Ureter (tissue), 1 donor: Measurements from ENCODE around the gene CCDC106. TPM values are rescaled to one million over a fixed set of nuclear protein-coding genes. Genes with fewer than 3 reads are reported as not detected.

Source experiments
- DNase-seq: peaks from one replicate; pipeline ENCODE4 v3.0.0-alpha.2; 2020; ENCODE audit warnings: low spot score
- total RNA-seq: library from RNA; stranded (reverse); gene quantifications from one replicate; pipeline ENCODE4 v1.2.4, GENCODE V29; 2023
- donor health status: DM: yes; HTN: yes; CAD: no.

The CCDC106 gene
- total RNA-seq, 1 donor from 2014 or later, result 12.3 TPM

DNA sequence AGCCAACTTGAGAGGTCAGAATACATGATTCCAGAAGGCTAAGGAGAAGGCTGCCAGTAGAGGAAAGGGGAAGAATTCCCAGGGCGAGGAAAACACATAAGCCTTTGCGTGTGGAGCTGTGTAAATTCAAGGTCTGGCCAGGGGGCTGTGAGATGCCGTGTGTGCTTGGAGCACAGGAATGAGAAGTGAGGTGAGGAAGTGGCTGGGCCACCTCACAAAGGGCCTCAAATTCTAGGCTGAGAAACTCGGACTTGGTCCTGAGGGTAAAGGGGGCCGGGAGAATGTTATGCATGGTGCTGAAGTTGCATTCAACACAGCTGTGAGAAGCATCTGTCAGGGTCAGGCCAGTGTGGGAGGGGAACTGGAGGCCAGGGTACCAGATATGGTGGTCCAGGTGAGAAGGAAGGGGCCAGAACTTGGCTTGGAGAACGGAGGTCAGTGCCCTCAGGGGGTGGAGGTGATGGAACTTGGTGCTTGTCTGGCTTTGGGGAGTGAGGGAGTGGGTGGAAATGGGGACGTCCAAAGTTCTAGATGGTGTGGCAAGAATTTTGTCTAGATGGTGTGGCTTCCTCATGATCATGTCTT lies 12.1 kb upstream of the CCDC106 start:
- DNase-seq, result no peak

GRCh38 chr19:55636723-55637122 lies 11.3 kb upstream of the CCDC106 start:
- DNase-seq, result no peak

- no peak for DNase-seq
These were observed 10.5 kb upstream of the CCDC106 start for GRCh38 chr19:55637534-55637933.

- no peak for DNase-seq
These were observed 9.1 kb upstream of the CCDC106 start for GRCh38 chr19:55638864-55639359.

DNA sequence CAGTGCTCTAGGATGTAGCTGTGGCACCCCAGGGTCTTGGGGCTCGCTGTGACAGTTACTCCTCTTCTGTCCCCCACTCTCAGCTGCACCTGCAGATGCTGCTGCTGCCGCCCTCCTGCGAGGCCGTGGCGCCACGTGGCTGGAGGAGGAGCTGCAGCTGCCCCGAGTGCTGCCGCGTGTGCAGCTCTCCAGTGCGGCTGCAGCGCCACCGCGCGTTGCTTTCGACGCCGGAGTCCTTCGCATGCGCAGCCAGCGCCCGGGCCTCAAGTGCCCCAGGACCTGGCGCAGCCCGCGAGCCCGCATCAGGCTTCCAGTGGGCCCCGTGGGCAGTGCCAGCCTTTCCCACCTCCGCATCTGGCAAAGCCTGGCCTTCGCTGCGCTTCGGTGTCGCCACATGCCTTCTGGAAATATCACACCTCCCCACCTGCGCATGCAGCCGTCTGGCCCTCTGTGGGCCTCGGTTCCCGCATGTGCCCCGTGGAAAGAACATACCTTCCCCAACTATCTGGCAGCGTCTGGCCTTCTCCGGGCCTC lies 7.9 kb upstream of the CCDC106 start:
- peak; percentile 65 for DNase-seq

- peak; percentile 76 for DNase-seq
These were observed 7.2 kb upstream of the CCDC106 start, which contains the start of gene ZNF580 for GRCh38 chr19:55640577-55641425. ZNF580 (plus strand) TSS chr19:55641002; CDS start chr19:55642509, 1,507 bp downstream.

GRCh38 chr19:55641426-55642152 lies 6.4 kb upstream of the CCDC106 start:
- no peak for DNase-seq

GRCh38 chr19:55642153-55643002 lies 5.6 kb upstream of the CCDC106 start:
- no peak for DNase-seq

DNA sequence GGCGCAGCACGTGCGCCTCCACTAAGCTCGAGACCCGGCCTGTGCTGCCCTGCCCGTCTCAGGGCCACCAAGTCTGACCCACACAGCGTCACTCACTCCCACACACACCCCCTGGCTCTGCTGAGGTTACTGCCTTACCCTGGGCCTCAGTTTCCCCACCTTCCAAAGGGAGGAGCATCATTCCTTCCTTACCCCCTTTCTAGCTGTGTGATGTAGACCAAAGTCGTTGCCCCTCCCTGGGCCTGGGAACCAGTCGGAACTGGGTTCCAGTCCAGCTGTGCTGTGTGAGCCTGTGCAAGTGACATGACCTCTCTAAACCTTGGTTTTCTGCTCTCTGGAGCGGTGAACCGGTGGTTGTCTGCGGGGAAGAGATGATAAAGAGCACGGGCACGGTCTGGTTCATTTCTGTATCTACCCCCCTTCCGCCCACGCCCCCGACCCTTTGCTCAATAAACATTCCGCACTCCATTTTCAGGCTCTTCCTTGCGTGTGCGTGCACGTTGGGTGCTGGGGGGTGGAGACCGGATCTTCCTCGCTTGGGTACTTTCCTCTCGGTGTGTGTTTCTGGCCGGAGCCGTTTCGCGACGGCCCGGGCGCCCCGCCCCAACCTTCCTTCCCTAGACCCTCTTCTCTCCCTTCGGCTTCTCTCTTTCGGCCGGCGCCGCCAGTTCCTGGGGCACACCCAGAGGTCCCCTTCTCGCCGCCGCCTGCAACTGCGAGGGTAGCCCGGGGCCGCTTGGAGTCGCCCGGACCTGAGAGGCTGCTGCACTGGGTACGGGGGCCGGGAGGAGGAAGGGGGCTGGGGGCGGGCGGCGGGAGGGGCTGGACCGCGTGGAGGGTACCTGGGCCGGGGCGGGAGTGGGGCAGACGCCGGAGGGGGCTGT lies 4.8 kb upstream of the CCDC106 start, which contains the start of gene ZNF581:
TSS of gene ZNF581 (plus strand) at position 647 of the 884 bp plus-strand sequence. CDS start 923 bp downstream, outside the sequence.
- peak; percentile 86 for DNase-seq

DNA sequence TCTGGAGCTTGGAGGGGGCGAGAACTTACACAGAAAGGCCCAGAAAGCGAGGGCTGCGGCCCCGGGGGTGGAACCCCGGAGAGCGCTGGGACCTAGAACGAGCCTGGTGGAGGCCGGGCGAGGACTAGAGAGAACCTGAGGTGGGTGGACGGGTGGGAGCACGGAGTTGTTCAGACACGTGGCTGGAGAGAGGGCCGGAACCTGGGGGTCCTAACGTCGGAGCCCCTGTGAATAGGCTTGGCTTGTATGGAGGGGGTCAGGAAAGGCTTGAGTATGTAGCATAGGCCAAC lies 4.2 kb upstream of the CCDC106 start:
- DNase-seq, result no peak

DNA sequence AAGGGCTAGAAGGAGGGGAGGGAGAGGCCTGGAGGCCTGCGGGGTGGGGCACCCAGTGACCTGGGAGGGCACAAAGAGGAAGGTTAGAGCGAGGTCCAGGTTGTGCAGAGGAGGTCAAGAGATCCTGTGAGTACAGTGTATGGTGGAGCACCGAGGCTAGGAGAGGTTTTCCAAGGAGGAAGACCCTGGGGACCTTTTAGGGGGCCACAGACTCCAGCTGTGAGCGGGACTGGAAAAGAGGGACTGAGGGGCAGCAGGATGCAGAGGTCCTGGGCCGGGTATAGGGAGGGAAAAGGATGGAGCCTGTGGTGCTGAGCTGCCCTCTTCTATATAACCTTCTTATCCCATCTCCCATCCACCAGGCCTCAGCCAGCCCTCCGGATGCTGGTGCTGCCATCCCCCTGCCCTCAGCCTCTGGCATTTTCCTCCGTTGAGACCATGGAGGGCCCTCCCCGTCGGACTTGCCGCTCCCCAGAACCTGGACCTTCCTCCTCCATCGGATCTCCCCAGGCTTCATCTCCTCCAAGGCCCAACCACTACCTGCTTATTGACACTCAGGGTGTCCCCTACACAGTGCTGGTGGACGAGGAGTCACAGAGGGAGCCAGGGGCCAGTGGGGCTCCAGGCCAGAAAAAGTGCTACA lies 3.7 kb upstream of the CCDC106 start:
- no peak for DNase-seq

DNA sequence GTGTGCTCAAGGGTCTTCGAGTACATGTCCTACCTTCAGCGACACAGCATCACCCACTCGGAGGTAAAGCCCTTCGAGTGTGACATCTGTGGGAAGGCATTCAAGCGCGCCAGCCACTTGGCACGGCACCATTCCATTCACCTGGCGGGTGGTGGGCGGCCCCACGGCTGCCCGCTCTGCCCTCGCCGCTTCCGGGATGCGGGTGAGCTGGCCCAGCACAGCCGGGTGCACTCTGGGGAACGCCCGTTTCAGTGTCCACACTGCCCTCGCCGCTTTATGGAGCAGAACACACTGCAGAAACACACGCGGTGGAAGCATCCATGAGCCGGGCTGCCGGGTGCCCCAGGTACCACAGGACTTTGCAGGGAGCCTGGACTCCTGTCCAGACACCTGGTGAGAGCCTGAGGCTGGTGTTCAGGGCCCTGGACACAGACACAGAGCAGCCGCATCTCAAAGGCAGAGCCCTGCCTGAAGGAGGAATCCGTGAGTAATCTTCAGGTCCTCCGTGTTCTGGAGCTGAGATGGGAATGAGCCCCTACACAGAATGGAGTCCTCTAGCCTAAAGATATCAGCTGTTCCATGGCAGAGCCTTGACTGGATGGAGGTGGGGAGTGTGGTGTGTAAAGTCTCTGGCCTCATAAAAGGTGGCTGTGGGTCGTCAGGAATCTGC lies 3.0 kb upstream of the CCDC106 start:
- DNase-seq, result no peak

DNA sequence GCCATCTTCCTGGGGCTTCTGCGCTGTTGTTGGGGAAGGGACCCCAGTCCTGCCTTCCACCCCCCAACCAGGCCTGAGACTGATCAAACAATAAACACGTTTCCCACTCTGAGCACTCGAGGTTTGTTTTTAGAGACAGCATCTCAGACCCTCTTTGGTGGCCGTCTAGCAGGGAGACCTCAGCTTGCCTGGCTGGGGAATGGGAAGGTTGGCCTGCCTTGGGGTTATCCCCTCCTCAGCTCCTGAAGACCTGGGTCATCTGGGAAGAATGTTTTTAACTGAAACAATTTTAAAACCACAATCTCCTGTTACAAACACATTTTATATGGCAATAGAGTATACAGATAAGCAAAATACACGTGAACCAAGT lies 2.5 kb upstream of the CCDC106 start:
- no peak for DNase-seq

- no peak for DNase-seq
These were observed 902 bp upstream of the CCDC106 start for GRCh38 chr19:55646889-55647731.

DNA sequence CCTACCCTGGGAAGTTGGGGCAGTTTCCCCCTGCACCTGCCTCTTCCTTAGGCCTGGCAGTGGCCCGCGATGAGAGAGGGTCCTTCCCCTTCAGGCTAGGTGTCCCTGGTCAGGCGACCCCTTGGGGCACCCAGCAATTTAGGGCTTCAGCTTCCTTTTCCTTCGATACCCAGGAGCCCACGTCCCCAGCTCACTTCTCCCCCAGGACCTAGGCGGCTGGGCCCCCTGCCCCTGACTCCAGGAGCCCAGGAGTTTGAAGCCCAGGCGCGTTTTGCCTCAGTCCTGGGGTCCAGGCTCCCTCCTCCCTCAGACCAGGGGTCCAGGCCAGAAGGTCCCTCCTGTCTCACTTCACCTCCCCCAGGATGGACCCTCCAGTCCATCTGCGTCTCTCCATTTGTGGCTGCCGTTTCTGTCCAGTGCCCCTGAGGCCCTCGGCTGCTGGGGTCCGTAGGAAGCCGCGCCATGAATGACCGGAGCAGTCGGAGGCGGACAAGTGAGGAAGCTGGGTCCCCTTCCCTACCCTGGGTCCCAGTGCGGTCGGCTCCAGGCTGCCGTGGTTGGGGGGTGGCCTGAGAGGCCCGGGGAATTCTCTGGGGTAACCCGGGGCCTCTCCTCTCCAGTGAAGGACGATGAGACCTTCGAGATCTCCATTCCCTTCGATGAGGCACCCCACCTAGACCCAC lies 714 bp downstream of the CCDC106 start:
- DNase-seq, result no peak

- no peak for DNase-seq
These were observed 1.5 kb downstream of the CCDC106 start for GRCh38 chr19:55649268-55650125.

- no peak for DNase-seq
These were observed 2.1 kb downstream of the CCDC106 start for GRCh38 chr19:55650126-55650557.
